LoVo (cell line): ENCODE data around the gene PACSIN1.

Experiments
- DNase-seq: peaks from one replicate; pipeline ENCODE4 v3.0.0-alpha.2; 2016; ENCODE audit warnings: low spot score

PACSIN1 gene

DNA sequence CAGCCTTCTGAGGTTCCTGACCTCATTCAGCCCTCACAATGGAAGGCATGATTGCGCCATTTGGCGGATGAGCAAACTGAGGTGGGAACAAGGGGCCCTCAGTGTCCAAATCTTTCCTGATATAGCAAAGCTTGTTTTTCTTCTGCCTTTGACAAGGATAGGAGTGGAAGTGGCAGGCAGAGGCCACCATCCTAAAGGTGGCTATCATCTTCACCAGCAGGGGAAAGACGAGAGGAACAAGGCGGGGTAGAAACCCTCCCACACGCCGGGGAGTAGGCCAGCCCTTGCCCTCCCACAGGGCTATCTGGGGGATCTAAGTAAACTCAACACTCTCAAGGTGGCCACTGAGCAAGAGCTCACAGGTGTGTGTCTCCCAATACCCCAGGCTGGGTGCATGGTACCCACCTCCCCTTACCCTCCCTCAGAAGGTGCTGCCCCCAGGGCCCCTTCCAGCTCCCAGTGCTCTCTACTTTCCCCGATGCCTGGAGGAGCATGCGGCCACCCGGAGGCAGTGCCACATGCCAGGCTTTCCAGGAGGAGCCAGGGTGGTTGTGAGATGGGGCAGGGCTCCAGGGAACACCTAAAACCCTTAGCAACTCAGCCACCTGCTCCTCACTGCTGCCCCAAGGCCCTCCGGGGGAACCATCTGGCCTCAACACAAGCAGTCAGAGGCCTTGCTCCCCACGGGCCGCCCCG, 79.0 kb downstream of the PACSIN1 start:
- no peak for DNase-seq

DNA sequence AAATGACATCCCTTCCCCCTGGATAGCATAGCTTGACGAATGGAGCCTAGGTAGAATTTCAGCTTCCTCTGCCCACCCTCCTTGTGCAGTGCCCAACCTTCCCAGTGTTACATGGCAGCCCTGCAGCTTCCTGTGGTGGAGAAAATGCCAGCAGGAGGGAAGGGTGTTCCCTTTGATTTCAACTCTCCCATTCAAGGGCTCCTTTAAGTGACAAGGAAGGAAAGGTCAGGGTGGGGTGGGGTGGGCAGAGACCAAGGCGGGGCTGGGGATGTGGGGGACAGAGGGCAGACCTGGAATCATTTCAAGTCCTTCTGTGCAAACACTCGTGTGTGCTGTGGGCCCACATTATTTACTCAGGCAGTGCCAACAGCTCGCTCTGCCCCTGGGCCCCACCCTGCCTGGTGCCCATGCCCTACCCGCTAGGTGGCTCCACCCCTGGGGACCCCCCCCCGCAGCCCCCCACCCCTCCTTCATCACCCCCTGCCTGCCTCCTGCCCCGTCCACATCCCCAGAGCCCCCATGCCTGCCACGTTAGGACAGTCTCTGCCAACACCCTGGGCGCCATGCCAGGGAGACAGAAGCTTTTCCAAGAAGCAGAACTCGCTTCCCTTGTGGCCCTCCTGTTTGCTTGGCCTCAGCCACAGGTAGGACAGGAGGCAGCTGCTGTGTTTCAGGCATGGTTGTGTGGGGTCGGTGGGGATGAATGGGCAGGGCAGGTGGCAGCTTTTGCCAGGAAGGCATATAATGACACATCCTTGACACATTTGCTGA, 80.9 kb downstream of the PACSIN1 start:
- DNase-seq: peak; percentile 54

DNA sequence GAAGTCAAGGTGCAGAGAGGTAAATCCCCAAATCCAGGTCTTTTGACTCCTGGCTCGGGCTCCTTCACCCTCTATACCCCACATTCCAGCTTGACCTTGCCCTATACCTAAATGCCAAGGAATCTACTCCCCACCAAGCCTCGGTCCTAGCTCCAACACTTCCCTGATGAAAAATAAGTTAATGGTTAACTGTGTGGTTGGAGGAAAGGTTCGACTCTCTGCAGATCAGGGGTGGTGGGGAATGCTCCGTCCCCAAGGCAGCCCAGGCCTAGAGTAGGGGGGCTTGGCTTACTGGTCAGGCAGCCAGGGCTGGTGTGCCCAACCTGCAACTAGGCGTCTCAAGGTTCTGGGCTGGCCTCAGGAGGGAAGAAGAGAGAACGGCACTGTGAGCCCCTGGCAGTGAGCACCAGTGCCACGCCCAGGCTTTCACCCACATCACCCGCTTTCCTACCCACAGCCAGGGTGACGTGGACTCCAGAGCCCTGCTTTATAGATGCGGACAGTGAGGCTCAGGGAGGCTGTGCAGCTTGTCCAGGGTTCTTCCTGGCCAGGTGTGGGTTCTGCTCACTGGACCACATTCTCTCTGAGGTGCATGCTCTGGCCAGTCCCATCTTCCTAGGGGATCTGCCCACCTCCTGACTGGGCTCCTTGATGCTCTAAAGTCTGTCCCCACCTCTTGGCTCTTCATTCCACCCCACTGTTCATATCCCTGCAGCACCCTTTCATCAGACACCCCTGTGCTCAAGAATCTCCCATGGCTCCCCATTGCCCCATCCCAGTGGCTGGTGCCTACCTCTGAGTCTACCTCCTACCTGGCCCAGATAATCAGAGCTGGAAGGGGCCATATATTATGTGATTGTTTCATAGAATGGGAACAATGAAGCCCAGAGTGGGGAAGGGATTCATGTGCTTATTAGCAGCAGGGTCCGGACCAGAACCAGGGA, 82.1 kb downstream of the PACSIN1 start:
- peak; percentile 54 for DNase-seq

DNA sequence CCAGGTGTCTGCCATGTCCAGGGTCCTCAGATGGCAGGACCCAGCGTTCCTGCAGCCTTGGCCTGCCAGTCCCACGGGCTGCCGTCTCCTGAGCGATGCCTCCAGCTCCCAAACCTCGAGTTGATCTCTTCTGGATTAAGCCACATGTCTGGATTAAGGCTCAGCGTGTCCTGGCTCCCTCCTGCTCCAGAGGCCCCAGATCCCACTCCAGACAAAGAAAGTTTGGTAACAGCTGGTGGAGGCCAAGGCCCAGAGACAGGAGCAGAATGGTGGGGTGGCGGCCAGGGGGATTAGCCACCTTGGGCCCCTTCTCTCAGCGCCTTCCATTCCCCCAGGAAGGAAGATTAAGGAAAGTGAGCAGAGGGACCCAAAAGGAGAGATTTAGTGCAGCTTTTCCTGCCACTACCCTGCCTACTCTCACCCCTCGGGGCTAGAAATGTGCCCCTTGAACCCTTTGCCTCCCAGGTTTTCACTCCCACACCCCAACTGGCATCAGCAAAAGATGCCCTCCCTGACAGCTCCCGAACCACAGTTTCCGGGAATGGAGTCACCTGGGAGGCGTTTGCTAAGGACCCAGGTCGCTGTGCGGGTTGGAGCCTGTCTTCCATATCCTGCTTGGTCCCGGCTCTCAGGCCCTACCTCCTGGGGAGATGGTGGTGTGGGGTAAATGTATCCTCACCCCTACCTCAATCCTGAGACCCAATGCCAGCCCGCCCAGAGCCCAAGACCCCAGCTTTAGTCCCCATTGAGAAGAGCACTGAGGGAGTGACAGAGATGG, 83.3 kb downstream of the PACSIN1 start:
- no peak for DNase-seq

DNA sequence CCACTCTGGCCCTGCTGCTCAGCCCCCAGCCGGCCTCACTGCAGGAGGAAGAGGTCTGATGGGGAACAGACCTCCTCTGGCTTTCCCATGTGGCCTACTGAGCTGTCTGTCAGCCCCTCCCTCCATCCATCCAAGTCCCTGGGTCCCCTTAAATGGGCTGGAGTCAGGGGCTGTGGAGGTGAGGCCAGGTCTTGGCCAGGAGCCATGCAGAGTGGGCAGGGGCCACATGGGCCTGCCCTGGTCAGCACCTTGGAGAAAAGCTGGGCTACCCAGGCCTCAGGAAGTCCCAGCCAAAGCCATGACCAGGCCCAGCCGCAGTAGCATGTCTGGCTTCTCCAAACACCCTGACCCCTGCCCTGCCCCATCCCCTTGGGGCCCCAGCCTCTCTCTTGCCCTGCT, 83.9 kb downstream of the PACSIN1 start:
- no peak for DNase-seq

DNA sequence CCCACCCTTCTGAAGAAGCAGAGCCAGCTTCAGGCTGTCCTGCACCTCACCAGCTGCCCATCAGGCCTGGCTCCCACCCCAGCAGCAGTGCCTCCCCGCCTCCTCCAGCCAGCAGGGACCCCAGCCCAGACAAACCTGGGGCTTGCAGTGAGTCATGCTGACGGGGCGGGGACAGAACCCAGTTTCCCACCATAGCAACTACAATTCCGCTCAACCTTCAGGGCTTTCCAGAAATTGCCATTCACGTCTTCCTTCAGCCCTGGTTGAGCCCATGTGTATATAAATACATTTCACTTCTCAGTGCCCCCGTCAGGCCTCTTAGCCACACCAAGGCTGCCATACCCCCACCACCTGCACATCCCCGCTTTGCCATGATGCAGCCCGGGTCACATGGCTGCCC, 85.8 kb downstream of the PACSIN1 start:
- DNase-seq: no peak

DNA sequence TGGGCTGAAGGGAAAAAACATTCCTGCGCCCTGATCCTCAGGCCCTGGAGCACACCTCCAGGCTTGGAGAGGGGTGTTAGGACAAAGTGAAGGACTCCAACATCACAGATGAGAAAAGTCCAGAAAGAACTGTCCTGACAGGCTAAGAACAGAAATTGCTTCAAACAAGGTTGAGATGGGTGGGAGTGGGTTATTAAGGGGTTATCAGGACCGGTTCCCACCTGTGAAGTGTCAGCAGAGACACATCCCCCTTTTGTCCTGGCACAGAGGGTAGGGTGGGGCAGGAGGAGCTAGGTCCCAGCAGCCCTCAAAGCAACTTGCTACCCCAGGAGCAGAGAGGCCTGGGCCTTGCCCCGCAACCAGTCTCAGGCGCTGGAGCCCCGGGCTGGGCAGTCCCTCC, 86.7 kb downstream of the PACSIN1 start:
- DNase-seq: no peak

DNA sequence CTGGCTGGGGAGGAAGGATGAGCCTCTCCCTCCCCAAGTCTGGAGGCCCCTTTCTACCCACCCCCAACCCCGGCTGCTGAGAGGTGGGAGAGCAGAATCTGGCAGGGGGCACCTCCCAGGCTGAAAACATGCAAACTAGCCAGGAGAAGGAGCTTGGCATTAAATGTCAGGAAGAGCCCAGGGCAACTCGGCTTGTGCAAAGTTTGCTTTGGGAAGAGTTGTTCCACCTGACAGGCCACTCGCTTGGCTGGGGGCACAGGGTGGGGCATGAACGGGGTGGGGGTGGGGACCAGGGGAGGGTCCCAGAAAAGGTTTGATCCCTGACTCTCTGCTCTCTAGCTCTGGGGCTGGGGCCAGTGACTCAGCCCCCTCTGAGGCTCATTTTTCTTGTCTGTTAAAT, 87.3 kb downstream of the PACSIN1 start:
- no peak for DNase-seq

DNA sequence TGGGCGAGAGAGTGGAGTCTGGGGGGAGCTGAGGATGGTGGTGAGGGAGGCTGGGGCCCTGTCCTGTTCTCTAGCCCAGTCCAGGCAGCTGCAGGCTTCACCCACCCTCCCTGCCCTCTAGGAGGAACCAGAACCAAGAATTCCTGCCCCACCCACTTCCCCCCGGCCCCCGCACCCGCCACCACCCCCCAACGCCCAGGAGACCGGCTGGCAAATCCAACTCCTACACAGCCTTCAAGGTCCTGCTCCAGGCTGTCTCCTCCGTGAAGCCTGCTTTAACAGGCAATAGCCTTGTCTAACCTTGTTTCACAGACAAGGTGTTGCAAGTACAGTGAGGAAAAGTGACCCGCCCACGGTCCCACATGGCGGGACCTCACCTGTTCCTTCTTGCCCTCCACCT, 87.9 kb downstream of the PACSIN1 start:
- DNase-seq: no peak

DNA sequence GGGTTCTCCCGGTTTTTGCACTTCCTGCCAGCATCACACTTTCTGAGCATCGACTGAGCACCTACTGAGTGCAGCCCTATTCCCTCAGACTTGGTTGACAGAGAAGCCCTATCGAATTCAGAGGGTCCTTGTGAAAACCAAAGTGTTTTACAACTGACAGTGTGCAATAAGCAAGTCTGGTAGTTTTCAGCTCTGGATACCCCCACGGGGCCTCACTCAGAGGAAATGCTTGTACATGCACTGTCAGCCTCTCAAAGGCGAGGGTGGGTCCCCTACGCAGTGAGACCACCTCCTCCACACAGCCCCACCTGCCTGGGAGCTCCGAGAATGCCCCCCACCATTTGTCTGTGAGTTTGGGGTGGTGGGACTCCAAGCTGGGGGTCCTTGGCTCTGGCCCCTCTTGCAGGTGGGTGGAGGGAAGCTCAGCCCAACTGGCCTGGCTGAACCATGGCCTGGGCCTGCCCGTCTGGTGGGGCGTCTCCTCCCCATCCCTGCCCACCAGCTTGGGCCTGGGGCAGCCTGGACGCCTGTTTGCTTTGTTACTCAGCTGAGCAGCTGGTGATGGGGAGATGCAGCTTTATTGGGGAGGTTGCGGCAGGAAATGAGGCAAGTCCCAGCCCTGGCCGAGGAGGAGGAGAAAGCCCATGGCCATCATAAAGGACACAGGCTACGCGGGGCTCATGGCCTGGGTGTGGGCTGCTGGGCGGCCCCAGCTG, 88.6 kb downstream of the PACSIN1 start:
- DNase-seq: no peak

DNA sequence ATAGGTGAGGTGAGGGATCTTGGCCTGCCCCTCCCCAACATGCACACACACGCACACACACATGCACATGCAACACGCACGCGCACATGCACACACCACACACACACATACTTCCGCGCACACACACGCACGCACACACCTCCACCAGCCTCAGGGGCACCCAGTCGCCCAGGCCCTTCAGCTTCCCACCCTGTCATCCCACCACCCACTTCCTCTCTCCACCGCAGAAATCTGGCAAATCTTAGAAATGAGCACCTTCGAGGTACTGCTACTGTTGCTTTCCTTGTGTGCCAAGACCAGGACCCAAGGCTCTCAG, 89.1 kb downstream of the PACSIN1 start:
- DNase-seq: no peak

DNA sequence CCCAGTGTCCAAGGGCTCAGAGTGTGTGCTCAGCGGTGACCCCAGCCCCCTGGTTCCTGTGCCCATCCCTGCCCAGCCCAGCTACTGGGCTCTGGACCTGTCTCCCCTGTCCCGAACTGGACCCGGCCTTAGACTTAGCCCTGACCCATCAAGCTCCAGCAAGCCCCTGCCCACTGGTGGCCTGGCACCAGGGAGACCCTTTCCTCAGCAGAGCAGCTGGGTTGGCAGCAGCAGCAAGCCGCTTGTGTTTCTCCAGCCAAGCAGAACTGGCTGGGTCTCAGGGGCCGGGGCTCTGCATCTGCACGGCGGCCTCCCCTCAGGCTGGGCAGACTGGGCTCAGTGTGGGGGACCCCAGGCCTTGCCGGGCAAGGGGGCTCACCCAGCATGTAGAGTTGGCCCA, 89.5 kb downstream of the PACSIN1 start:
- DNase-seq: no peak

DNA sequence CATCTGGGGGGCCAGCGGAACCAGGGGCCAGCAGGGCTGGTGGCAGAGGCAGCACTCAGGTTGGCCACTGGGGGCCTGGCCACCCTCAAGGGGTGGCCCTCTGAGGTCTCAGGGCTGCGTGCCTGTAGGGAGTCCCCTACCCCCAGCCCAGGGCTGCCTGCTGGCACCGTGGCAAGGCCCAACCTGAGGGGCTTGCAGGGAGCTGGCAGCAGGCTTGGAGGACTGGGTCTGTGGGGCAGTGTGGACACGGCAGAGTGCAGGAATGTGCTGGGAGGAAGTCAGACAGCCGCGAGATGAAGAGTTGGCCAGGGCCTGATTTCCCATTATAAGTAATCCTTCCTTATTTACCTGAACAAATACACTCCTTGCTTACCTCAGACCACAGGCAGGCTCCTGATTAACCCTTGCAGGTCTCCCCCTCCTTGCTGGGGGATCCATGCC, 90.2 kb downstream of the PACSIN1 start, which contains the start of gene SPDEF:
Gene SPDEF (minus strand): TSS at position 299 of the 441 bp plus-strand sequence. CDS start 11,874 bp downstream, outside the sequence.
- no peak for DNase-seq

DNA sequence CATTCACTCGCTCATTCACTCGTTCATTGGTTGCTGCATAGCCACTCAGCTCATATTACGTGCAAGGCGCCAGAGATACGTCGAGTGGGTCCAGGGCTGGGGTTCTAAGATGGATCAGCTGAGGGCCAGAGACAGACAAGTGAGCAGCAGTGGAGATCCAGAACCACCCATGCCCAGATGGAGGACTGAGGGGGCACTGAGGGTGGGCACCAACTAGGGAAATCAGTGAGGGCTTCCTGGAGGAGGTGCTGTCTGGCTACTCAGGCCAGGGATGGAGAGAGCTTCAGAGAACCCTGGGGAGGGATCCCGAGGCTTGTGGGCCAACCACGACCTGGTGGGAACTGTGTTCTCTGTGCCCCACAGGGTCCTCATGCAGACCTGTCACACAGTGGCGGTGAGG, 90.6 kb downstream of the PACSIN1 start:
- no peak for DNase-seq

DNA sequence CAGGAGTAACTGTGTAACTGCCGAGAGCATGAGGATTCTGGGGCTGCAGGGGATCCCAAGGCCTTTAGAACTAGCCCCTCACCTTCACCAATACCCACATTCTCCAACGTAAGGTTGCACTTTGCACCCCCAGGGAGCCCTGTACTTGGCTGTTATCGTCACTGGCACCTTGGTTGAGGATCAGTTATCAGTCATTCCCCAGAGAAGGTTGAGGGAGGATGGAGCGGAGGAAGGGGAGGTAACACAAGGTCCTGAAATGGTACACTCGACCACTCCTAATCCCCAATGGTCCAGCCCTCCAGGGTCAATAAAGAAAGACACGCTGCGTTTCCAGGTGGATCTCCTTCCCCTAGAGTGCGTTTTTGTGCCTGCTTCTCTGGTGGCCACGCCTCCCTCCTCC, 91.4 kb downstream of the PACSIN1 start:
- no peak for DNase-seq

DNA sequence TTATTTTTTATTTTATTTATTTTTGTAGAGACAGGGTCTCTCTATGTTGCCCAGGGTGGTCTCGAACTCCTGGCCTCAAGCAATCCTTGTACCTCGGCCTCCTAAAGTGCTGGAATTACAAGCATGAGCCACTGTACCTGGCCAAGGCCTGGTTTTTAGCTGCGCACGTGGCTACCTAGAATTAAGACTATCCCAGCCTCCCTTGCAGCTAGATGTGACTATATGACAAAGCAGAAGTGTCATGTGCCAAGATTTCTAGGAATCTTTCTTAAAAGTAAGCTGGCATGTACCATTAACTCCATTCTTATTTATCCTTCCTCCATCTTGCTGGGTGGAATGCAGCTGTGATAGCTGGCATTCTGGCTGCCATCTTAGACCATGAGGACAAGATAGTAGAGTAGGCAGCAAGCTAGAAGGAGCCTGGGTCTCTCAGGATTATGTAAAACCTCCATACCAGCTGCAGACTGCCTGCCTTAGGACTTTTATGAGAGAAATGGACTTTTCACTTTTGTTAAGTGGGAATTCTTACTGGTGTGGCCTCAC, 92.4 kb downstream of the PACSIN1 start:
- DNase-seq: no peak

DNA sequence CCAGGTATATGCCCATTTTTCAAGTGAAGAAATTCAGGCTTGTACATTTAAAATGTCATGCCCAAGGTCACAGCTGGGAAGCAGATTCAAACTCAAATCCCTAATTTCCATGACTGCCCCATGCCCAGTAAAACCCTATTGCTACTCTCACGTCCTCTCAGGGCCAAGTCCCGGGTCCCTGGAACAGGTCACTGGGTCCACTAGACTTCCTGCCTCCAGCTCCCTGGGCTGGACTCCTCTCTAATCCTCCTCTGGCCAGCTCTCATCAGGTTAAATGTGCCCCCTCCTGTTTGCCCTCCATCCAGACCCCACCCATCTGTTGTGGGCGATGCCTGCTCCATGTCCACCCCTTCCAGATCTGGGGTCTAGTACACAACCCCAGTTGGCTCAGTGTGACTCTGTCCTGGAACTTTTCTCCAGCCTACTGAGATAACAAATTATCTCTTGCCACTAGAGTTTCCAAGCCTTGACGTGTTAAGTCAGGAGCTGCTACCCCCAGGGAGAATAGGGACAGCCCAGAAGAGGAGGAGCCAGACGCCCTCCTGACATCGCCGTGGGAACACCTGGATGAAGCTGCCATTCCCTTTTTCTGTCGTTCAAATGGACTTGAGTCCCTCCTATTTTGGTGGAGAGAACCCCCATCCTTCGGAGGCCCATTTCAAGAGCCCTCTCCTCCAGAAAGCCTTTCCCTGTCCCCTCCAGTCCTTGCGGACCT, 93.9 kb downstream of the PACSIN1 start:
- DNase-seq: no peak

DNA sequence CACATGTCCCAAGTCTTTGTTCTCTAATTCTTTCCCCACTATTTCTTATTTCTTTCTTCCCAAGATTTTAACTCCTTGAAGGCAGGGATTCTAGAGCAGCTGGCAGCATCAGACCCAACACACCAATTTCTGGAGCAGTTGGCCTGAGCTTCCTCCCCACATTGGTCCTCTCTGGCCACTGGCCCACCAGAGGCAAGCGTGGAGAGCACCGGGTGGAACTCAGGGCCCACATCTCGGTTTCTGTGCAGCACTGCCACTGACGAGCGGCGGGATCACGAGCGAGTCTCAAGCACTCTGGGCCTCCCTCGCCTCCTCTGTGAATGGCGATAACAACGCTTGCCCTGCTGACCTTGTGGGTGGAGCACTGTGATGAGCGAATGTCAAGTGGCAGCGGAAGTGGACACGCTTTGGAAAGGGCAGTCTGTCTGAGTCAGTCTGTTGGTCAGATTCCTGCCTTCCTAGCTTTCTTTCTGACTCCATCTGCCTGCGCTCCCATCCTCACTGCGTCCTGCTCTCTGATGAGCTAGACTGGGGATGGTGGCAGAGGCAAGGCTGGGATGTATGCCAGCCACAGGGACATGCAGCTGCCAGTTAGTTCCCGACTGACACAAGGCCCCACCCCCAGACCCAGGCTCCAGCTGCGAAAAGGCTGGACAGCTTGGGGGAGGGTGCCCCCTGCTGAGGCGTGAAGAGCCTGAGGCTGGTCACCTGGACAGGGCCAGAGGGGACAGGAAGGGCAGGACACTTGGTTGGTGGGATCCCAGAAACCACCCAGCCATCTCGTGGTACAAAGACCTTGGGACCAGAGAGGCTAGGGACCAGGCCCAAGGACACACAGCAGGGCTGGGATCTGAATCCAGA, 94.7 kb downstream of the PACSIN1 start:
- DNase-seq: no peak

DNA sequence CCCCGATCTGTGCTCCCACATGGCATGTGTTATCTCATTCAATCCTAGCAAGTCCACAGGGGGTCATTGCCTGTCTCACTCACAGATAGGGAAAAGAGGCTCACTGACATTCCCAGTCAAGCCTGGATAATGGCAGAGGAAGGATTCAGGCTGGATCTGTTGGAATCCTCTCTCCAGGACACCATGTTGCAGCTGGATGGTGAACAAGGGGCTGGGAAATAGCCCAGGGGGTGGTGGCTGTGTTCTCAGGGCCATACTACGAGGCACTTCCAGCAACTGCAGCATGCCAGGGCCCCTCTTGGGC, 95.3 kb downstream of the PACSIN1 start:
- no peak for DNase-seq
